SJCRH30 (cell line): ENCODE measurements around the gene ANP32E. TPM values are rescaled to one million over a fixed set of nuclear protein-coding genes. Genes with fewer than 3 reads are reported as not detected.
"Not testable (repeated sequence)": the region's sequence is repeated elsewhere in the genome, so short reads cannot be mapped to it uniquely, and the experiment has no call there.

Experiments
- DNase-seq, 2 experiments: peaks; one replicate each; pipeline ENCODE4 v3.0.0-alpha.2; 2015 to 2020
- H3K27ac ChIP-seq: fragments of 250-450 bp; sonication (Bioruptor Pico); 2 replicates; pipeline ENCODE4 v1.5.1; 2020; ENCODE audit warnings: mild to moderate bottlenecking, moderate library complexity
- H3K27me3 ChIP-seq: fragments of 250-450 bp; sonication (Bioruptor Pico); 2 replicates; pipeline ENCODE4 v1.5.1; 2020; ENCODE audit warnings: mild to moderate bottlenecking, moderate library complexity
- H3K36me3 ChIP-seq: fragments of 250-450 bp; sonication (Bioruptor Pico); 2 replicates; pipeline ENCODE4 v1.5.1; 2020; ENCODE audit warnings: mild to moderate bottlenecking, moderate library complexity
- H3K4me1 ChIP-seq: fragments of 250-450 bp; sonication (Bioruptor Pico); 2 replicates; pipeline ENCODE4 v1.5.1; 2020; ENCODE audit warnings: mild to moderate bottlenecking, moderate library complexity
- H3K4me3 ChIP-seq: fragments of 250-450 bp; sonication (Bioruptor Pico); 2 replicates; pipeline ENCODE4 v1.5.1; 2020; ENCODE audit warnings: mild to moderate bottlenecking, moderate library complexity
- H3K9me3 ChIP-seq: fragments of 250-450 bp; sonication (Bioruptor Pico); replicated peaks from 2 replicates; pipeline ENCODE4 v1.5.1; 2020; ENCODE audit warnings: mild to moderate bottlenecking, moderate library complexity
- total RNA-seq: library from RNA; depleted of rRNA; stranded (reverse); fragments of >200 nt; shearing (Covaris generic); gene quantifications from 2 replicates; pipeline ENCODE4 v1.2.3, GENCODE V29; 2014

Gene ANP32E
- total RNA-seq, 1 experiment from 2014 or later, result 92.1 TPM

- Histone ChIP-seq H3K27me3 (no peaks in the 10 kb centered on the region), H3K4me3 (no peak overlapping the region), H3K4me1 (no peaks in the 10 kb centered on the region), H3K27ac (no peak overlapping the region), H3K36me3 (peaks cover 13% of the 10 kb centered on the region), H3K9me3 (no peaks in the 10 kb centered on the region)
- DNase-seq, result no peak
Observed at GRCh38 chr1:150262388-150263320, 26.7 kb upstream of the ANP32E start.

- Histone ChIP-seq H3K36me3 (peaks cover 6% of the 10 kb centered on the region), H3K27me3 (no peaks in the 10 kb centered on the region), H3K4me3 (no peak overlapping the region), H3K9me3 (no peaks in the 10 kb centered on the region), H3K27ac (no peak overlapping the region), H3K4me1 (peaks cover 6% of the 10 kb centered on the region; the same call in 1 of the 2 replicates)
- no peak for DNase-seq
Observed at GRCh38 chr1:150261367-150261766, 25.5 kb upstream of the ANP32E start.

- DNase-seq, result peak; percentile 62 to 76
- H3K9me3 ChIP-seq, result no peaks in the 10 kb centered on the region
- no peaks in the 10 kb centered on the region; the same call in 1 of the 2 replicates for H3K36me3 ChIP-seq
- peaks cover 6% of the 10 kb centered on the region; the same call in 1 of the 2 replicates for H3K4me1 ChIP-seq
- no peak overlapping the region for H3K27ac ChIP-seq
- peak overlapping the region; percentile 7; the same call in 1 of the 2 replicates for H3K4me3 ChIP-seq
- no peaks in the 10 kb centered on the region for H3K27me3 ChIP-seq
Observed at GRCh38 chr1:150259758-150260669, 24.1 kb upstream of the ANP32E start.

DNA sequence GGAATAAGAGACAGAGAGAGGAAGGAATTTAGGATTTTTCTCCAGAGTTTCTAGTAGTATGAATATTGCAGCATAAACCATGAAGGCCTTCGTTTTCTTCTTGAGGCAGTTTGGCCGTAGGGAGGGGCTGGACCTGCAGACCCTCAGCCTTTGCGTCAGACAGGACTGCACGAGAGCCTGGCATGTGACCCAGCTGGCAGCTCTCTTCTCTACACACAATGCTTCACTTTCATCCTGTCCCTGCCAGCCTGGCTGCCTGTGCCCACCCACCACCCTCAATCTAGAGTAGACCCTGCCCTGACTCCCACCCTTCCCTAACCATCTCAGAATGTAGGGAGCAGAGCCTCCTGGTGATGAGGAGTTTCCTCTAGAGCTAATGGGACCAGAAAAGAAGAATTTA, 23.3 kb upstream of the ANP32E start:
- Histone ChIP-seq H3K27me3 (no peaks in the 10 kb centered on the region), H3K4me1 (peaks cover 6% of the 10 kb centered on the region; the same call in 1 of the 2 replicates), H3K9me3 (no peaks in the 10 kb centered on the region), H3K4me3 (no peak overlapping the region), H3K27ac (no peak overlapping the region), H3K36me3 (no peaks in the 10 kb centered on the region)
- no peak for DNase-seq

DNA sequence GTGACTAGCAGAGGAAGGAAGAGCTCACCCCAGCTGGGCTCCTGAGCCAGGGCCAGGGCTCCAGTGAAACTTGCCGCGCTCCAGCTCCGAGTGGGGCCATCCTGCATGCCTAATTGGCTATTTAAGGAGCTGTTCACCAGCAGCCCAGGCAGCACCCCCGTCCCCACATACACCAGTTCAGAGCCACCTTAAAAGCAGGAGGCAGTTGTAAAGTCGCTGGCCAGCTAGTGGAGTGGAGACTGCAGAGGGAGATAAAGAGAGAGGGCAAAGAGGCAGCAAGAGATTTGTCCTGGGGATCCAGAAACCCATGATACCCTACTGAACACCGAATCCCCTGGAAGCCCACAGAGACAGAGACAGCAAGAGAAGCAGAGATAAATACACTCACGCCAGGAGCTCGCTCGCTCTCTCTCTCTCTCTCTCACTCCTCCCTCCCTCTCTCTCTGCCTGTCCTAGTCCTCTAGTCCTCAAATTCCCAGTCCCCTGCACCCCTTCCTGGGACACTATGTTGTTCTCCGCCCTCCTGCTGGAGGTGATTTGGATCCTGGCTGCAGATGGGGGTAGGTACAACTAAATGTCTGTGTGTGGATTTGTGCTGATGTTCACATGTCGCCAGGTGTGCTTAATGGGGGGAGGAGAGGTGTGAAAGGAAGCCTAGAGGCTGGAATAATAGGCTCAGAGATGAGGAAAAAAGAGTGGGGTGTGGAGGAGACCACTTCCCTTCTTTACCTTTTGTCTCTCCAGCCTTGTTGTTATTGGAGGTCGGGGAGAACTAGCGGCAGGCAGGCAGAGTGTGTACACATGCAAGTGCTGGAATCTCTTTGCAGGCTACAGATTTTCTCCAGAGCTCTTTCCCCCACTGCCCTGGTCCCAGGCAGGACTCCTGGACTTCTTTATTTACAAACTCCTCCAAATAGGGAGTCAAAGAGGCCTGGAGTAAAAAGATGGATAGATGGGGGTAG, 22.0 kb upstream of the ANP32E start, which contains the start of gene CA14:
Gene CA14, plus strand, starts transcription at position 151 of the 962 bp plus-strand sequence. Its CDS starts 355 bp downstream, at position 506.
- Histone ChIP-seq H3K27ac (peak within 1 kb of the TSS; percentile 45), H3K4me1 (peaks cover 6% of the 10 kb centered on the region; the same call in 1 of the 2 replicates), H3K36me3 (no peaks in the 10 kb centered on the region), H3K9me3 (no peaks in the 10 kb centered on the region), H3K4me3 (peak within 1 kb of the TSS; percentile 51), H3K27me3 (no peaks in the 10 kb centered on the region)
- peak; percentile 63 to 75 for DNase-seq

GRCh38 chr1:150256554-150257341, 20.8 kb upstream of the ANP32E start:
- Histone ChIP-seq H3K9me3 (no peaks in the 10 kb centered on the region), H3K27ac (peak overlapping the region; percentile 45), H3K27me3 (no peaks in the 10 kb centered on the region), H3K36me3 (no peaks in the 10 kb centered on the region), H3K4me3 (peak overlapping the region; percentile 51), H3K4me1 (peaks cover 6% of the 10 kb centered on the region; the same call in 1 of the 2 replicates)
- DNase-seq, result peak; percentile 49 to 51

DNA sequence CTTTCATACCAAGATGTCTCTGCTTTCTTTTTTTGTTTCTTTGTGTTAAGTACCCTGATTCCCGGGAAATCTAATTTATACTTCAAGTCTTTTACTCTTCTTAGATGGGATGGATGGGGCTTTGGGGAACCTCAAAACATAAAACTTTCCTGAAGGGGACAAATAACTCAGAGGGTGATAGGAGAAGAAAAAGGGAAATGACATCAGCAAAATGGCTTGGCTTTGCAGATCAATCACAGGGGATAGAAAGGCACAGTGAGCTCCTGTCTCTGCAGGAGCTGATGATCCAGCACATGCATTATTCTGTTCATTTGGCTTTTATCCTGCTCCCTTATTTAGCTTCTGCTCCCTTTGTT, 20.3 kb upstream of the ANP32E start:
- Histone ChIP-seq H3K27ac (peak overlapping the region; percentile 45; the same call in 1 of the 2 replicates), H3K9me3 (no peaks in the 10 kb centered on the region), H3K4me1 (peaks cover 6% of the 10 kb centered on the region; the same call in 1 of the 2 replicates), H3K4me3 (peak overlapping the region; percentile 51), H3K36me3 (no peaks in the 10 kb centered on the region), H3K27me3 (no peaks in the 10 kb centered on the region)
- DNase-seq, result no peak

GRCh38 chr1:150249936-150250335, 14.0 kb upstream of the ANP32E start:
- no peaks in the 10 kb centered on the region for H3K9me3 ChIP-seq
- no peaks in the 10 kb centered on the region for H3K27me3 ChIP-seq
- no peak for DNase-seq
- H3K36me3 ChIP-seq, result no peaks in the 10 kb centered on the region
- no peak overlapping the region for H3K4me3 ChIP-seq
- H3K4me1 ChIP-seq, result no peaks in the 10 kb centered on the region
- H3K27ac ChIP-seq, result no peak overlapping the region

- Histone ChIP-seq H3K9me3 (no peaks in the 10 kb centered on the region), H3K27ac (no peak overlapping the region), H3K4me3 (no peak overlapping the region), H3K27me3 (no peaks in the 10 kb centered on the region), H3K36me3 (no peaks in the 10 kb centered on the region), H3K4me1 (no peaks in the 10 kb centered on the region)
- no peak for DNase-seq
Observed at GRCh38 chr1:150243003-150243402, 7.1 kb upstream of the ANP32E start.

GRCh38 chr1:150237746-150238145, 1.8 kb upstream of the ANP32E start:
- Histone ChIP-seq H3K4me1 (no peaks in the 10 kb centered on the region), H3K27ac (no peak overlapping the region), H3K27me3 (no peaks in the 10 kb centered on the region), H3K9me3 (no peaks in the 10 kb centered on the region), H3K36me3 (no peaks in the 10 kb centered on the region), H3K4me3 (no peak overlapping the region)
- DNase-seq, result no peak

DNA sequence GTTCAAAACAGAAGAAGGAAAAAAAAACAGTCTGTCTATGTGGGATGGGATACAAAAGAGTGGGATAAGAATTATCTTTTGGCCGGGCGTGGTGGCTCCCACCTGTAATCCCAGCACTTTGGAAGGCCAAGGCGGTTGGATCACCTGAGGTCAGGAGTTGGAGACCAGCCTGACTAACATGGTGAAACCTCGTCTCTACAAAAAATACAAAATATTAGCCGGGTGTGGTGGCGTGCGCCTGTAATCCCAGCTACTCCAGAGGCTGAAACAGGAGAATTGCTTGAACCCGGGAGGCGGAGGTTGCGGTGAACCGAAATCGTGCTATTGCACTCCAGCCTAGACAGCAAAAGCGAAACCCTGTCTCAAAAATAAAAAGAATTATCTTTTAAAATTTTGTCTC, 1.3 kb upstream of the ANP32E start:
- not testable (repeated sequence) for H3K36me3 ChIP-seq, H3K4me1 ChIP-seq, H3K27me3 ChIP-seq, H3K4me3 ChIP-seq, H3K9me3 ChIP-seq, H3K27ac ChIP-seq, DNase-seq

GRCh38 chr1:150236614-150237100, 745 bp upstream of the ANP32E start:
- no peaks in the 10 kb centered on the region for H3K4me1 ChIP-seq
- no peaks in the 10 kb centered on the region for H3K9me3 ChIP-seq
- no peak for DNase-seq
- H3K27ac ChIP-seq, result peak overlapping the region; percentile 86
- peaks cover under 1% of the 10 kb centered on the region; the same call in 1 of the 2 replicates for H3K36me3 ChIP-seq
- H3K4me3 ChIP-seq, result peak overlapping the region; percentile 77
- no peaks in the 10 kb centered on the region for H3K27me3 ChIP-seq

- H3K9me3 ChIP-seq, result no peaks in the 10 kb centered on the region
- peak overlapping the region; percentile 86 for H3K27ac ChIP-seq
- peaks cover 10% of the 10 kb centered on the region for H3K36me3 ChIP-seq
- DNase-seq, result peak; percentile 21 to 24
- H3K27me3 ChIP-seq, result no peaks in the 10 kb centered on the region
- no peaks in the 10 kb centered on the region for H3K4me1 ChIP-seq
- peak overlapping the region; percentile 77 for H3K4me3 ChIP-seq
Observed at GRCh38 chr1:150235294-150235851, 539 bp downstream of the ANP32E start.
